Large intestine (tissue), 3 donors: ENCODE data around the gene TERT. TPM values are rescaled to one million over a fixed set of nuclear protein-coding genes. Genes with fewer than 3 reads are reported as not detected.
A peak's percentile ranks its signal among the peaks of the same experiment; 100 is the strongest.
"Not testable (repeated sequence)": the region's sequence is repeated elsewhere in the genome, so short reads cannot be mapped to it uniquely, and the experiment has no call there.

Experiments used
- DNase-seq, 2 donors: peaks; one replicate each; pipeline versions ENCODE4 v3.0.0 to v3.0.0-alpha.2; 2013
- H3K27ac ChIP-seq: one replicate; pipeline ENCODE4 v1.5.1; 2013; ENCODE audit warnings: low read length
- H3K27me3 ChIP-seq: 2 replicates; pipeline ENCODE4 v1.6.1; 2013; ENCODE audit warnings: low read length; ENCODE audit not compliant: control insufficient read depth, insufficient read depth
- H3K36me3 ChIP-seq: 2 replicates; pipeline ENCODE4 v1.6.1; 2013; ENCODE audit warnings: low read length; ENCODE audit not compliant: control insufficient read depth, insufficient read depth
- H3K4me1 ChIP-seq: one replicate; pipeline ENCODE4 v1.6.1; 2013; ENCODE audit warnings: low read length; ENCODE audit not compliant: control insufficient read depth, insufficient read depth
- H3K4me3 ChIP-seq: one replicate; pipeline ENCODE4 v1.5.1; 2013; ENCODE audit warnings: low read length
- H3K9me3 ChIP-seq: one replicate; pipeline ENCODE4 v1.6.1; 2013; ENCODE audit warnings: mild to moderate bottlenecking, low read depth, low read length, moderate library complexity; ENCODE audit not compliant: control insufficient read depth
- WGBS: methylation state at CpG from one replicate; pipeline ENCODE4 v1.1.5; 2013; ENCODE audit warnings: low lambda C conversion rate; ENCODE audit not compliant: insufficient coverage; 5-methylcytosine and 5-hydroxymethylcytosine counted together
- polyA plus RNA-seq: library from polyadenylated mRNA; unstranded; fragments of 120-200 nt; gene quantifications from one replicate; pipeline ENCODE4 v1.2.1, GENCODE V29; 2013

The TERT gene
- polyA plus RNA-seq, 1 donor, result 4.0 TPM

GRCh38 chr5:1338196-1338490, 43.3 kb upstream of the TERT start:
- peaks cover 86% of the 10 kb centered on the region for H3K36me3 ChIP-seq
- H3K9me3 ChIP-seq, result no peaks in the 10 kb centered on the region
- H3K4me3 ChIP-seq, result no peak overlapping the region
- H3K27ac ChIP-seq, result peak overlapping the region; percentile 84
- WGBS, result no CpG with 5 or more reads among the region's 12 CpGs
- no peak for DNase-seq
- no peaks in the 10 kb centered on the region for H3K27me3 ChIP-seq
- H3K4me1 ChIP-seq, result peaks cover 35% of the 10 kb centered on the region

GRCh38 chr5:1337489-1338195, 42.8 kb upstream of the TERT start:
- no CpG with 5 or more reads among the region's 22 CpGs for WGBS
- no peak overlapping the region for H3K4me3 ChIP-seq
- H3K36me3 ChIP-seq, result peaks cover 85% of the 10 kb centered on the region
- no peak for DNase-seq
- H3K9me3 ChIP-seq, result no peaks in the 10 kb centered on the region
- peaks cover 35% of the 10 kb centered on the region for H3K4me1 ChIP-seq
- H3K27ac ChIP-seq, result peak overlapping the region; percentile 84
- no peaks in the 10 kb centered on the region for H3K27me3 ChIP-seq

GRCh38 chr5:1336749-1337488, 42.1 kb upstream of the TERT start:
- Histone ChIP-seq H3K36me3 (peaks cover 81% of the 10 kb centered on the region), H3K9me3 (no peaks in the 10 kb centered on the region), H3K4me3 (no peak overlapping the region), H3K27ac (peak overlapping the region; percentile 84), H3K4me1 (peaks cover 35% of the 10 kb centered on the region), H3K27me3 (no peaks in the 10 kb centered on the region)
- peak; percentile 76 to 94 for DNase-seq
- WGBS, result no CpG with 5 or more reads among the region's 22 CpGs

DNA sequence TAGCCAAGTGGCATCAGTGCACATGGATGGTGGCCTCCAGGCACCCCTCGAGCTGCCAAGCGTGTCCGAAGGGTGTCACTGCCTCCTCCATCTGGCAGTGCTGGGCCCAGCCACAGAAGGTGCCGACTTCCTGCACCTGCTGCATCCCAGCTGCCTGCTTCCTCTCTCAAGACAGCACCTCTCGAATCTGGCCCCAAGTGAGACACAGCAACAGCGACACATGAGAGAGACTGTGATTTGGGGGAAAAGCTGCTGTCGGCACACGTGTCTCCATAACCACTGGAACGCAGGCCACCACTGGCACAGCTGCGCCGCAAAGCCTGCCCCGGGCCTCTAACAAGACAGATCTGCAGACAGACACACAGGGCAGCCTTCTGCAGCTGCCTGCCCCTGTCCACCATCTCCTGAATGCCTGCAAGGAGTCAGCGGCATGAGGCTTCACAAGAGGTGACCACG, 41.3 kb upstream of the TERT start:
- Histone ChIP-seq H3K9me3 (no peaks in the 10 kb centered on the region), H3K27me3 (no peaks in the 10 kb centered on the region), H3K4me3 (no peak overlapping the region), H3K36me3 (peaks cover 81% of the 10 kb centered on the region), H3K27ac (peak overlapping the region; percentile 84), H3K4me1 (peaks cover 35% of the 10 kb centered on the region)
- no CpG with 5 or more reads among the region's 14 CpGs for WGBS
- DNase-seq, result no peak

DNA sequence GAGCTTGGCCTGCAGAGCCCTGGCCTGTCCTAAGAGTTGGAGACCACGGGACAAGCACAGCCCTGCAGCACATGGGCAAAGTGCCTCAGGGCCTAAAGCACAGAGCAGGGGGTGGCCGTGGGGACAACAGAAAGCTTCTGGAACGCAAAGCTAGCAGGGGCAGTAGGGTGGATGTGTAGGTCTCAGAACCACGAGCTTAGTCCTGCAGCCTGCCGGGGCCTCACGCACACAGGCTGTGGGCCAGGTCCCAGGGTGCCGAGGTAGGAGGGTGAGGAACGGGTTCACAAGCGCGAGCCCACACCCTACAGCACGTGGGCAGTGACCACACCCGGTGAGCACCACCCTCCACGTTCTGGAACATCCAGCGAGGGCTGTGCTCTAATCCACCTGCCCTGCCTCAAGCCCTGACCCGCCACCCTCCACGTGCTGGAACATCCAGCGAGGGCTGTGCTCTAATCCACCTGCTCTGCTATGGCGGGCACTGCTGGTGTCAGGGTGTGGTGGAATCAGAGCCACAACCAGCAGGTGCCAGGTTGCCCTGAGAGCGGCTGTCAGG, 40.8 kb upstream of the TERT start:
- Histone ChIP-seq H3K4me3 (no peak overlapping the region), H3K27ac (peak overlapping the region; percentile 84), H3K9me3 (no peaks in the 10 kb centered on the region), H3K27me3 (no peaks in the 10 kb centered on the region), H3K4me1 (peaks cover 37% of the 10 kb centered on the region), H3K36me3 (peaks cover 81% of the 10 kb centered on the region)
- DNase-seq, result no peak
- no CpG with 5 or more reads among the region's 19 CpGs for WGBS

DNA sequence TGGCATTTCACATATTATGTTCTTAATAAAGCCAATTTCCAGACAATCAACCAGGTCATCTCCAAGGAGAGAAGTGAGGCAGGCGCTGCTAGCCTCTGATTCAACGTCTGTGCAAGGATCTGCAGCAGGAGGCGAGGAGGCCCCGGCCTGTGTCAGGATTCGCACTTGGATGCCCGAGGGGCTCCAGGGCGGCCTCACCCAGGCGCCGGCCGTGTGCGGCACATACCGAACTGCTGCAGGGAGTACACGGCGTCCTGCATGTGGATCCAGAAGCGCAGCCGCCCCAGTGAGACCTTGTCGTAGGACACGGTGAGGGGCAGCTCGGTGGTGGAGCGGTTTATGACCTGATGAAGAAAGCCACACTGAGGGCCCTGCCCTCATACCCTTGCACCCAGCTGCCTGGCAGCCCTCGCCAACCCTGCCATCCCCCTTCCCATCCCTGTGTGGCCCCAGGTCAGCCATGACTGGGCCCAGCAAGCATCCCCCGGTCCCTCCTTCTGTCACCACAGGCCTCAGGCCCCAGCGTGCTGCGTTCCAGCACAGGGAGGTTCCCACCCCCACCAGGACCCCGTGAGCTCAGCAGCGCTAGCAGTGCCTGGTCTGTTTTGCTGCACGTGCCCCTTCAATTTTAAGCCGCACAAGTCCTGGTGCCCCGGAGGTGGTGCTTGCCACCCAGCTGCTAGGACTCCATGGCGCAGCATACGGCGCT, 40.1 kb upstream of the TERT start:
- H3K4me3 ChIP-seq, result no peak overlapping the region
- no peaks in the 10 kb centered on the region for H3K27me3 ChIP-seq
- H3K4me1 ChIP-seq, result peaks cover 44% of the 10 kb centered on the region
- H3K36me3 ChIP-seq, result peaks cover 81% of the 10 kb centered on the region
- peak overlapping the region; percentile 11 for H3K27ac ChIP-seq
- 80% methylated on average over 1 of the region's 32 CpGs for WGBS
- no peak for DNase-seq
- no peaks in the 10 kb centered on the region for H3K9me3 ChIP-seq

GRCh38 chr5:1333986-1334385, 39.1 kb upstream of the TERT start:
- no CpG with 5 or more reads among the region's 14 CpGs for WGBS
- Histone ChIP-seq H3K27me3 (no peaks in the 10 kb centered on the region), H3K9me3 (peaks cover 2% of the 10 kb centered on the region), H3K4me1 (peaks cover 45% of the 10 kb centered on the region), H3K4me3 (no peak overlapping the region), H3K36me3 (peaks cover 84% of the 10 kb centered on the region), H3K27ac (no peak overlapping the region)
- DNase-seq, result no peak

DNA sequence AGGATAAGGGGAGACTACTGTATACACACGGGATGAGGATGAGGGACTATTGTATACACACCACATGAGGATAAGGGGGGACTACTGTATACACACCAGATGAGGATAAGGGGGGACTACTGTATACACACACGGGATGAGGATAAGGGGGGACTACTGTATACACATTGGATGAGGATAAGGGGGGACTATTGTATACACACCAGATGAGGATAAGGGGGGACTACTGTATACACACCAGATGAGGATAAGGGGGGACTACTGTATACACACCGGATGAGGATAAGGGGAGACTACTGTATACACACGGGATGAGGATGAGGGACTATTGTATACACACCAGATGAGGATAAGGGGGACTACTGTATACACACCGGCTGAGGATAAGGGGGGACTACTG, 38.4 kb upstream of the TERT start:
- H3K4me3 ChIP-seq, H3K9me3 ChIP-seq, H3K27ac ChIP-seq, H3K27me3 ChIP-seq: not testable (repeated sequence)
- DNase-seq, result peak in 1 of 2 donors; percentile 29
- Histone ChIP-seq H3K36me3 (peaks cover 78% of the 10 kb centered on the region), H3K4me1 (peaks cover 40% of the 10 kb centered on the region)
- 97% methylated on average over 4 of the region's 5 CpGs for WGBS

- Histone ChIP-seq H3K27me3 (no peaks in the 10 kb centered on the region), H3K27ac (no peak overlapping the region), H3K4me1 (peaks cover 32% of the 10 kb centered on the region), H3K4me3 (no peak overlapping the region), H3K9me3 (peaks cover 7% of the 10 kb centered on the region), H3K36me3 (peaks cover 70% of the 10 kb centered on the region)
- 86% methylated on average over 1 of the region's 11 CpGs for WGBS
- DNase-seq, result no peak
Measured at GRCh38 chr5:1332461-1333001, 37.7 kb upstream of the TERT start.

- H3K4me3 ChIP-seq, result no peak overlapping the region
- H3K36me3 ChIP-seq, result peaks cover 66% of the 10 kb centered on the region
- peaks cover 28% of the 10 kb centered on the region for H3K4me1 ChIP-seq
- WGBS, result no CpG with 5 or more reads among the region's 11 CpGs
- H3K27ac ChIP-seq, result no peak overlapping the region
- peaks cover 7% of the 10 kb centered on the region for H3K9me3 ChIP-seq
- H3K27me3 ChIP-seq, result no peaks in the 10 kb centered on the region
- DNase-seq, result no peak
Measured at GRCh38 chr5:1331861-1332405, 37.1 kb upstream of the TERT start.
